GM21528 (cell line): Measurements from ENCODE around the gene FBXW11.
"Not testable (repeated sequence)": the region's sequence is repeated elsewhere in the genome, so short reads cannot be mapped to it uniquely, and the experiment has no call there.

Experiments used
- ATAC-seq: cut with Tn5 transposase; IDR thresholded peaks from one replicate; pipeline ENCODE4 v1.9.1; 2021; ENCODE audit warnings: mild to moderate bottlenecking, moderate library complexity; ENCODE audit not compliant: unreplicated experiment, low FRiP score

The FBXW11 gene

DNA sequence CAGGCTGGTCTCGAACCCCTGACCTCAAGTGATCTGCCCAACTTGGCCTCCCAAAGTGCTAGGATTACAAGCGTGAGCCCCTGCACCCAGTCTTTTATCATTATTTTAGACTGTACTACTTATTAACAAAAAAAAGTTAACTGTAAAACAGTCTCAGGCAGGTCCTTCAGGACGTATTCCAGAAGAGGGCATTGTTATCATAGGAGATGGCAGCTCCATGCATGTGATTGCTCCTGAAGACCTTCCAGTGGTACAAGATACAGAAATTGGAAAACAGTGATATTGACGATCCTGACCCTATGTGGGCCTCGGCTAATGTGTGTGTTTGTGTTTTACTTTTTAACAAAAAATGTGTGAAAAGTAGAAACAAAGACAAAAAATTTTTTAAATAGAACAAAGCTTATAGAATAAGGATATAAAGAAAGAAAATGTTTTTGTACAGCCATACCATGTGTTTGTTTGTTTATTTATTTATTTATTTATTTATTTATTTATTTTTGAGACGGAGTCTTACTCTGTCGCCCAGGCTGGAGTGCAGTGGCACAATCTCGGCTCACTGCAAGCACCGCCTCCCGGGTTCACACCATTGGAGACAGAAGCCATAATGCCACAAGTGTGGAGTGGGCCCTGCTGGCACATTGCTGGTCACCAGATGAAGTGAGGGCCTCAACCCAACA is 13.8 kb upstream of the FBXW11 start:
- not testable (repeated sequence) for ATAC-seq

- ATAC-seq, result no peak
Measured at GRCh38 chr5:172015346-172015745, 8.9 kb upstream of the FBXW11 start.

GRCh38 chr5:172010278-172010677 is 3.8 kb upstream of the FBXW11 start:
- no peak for ATAC-seq

DNA sequence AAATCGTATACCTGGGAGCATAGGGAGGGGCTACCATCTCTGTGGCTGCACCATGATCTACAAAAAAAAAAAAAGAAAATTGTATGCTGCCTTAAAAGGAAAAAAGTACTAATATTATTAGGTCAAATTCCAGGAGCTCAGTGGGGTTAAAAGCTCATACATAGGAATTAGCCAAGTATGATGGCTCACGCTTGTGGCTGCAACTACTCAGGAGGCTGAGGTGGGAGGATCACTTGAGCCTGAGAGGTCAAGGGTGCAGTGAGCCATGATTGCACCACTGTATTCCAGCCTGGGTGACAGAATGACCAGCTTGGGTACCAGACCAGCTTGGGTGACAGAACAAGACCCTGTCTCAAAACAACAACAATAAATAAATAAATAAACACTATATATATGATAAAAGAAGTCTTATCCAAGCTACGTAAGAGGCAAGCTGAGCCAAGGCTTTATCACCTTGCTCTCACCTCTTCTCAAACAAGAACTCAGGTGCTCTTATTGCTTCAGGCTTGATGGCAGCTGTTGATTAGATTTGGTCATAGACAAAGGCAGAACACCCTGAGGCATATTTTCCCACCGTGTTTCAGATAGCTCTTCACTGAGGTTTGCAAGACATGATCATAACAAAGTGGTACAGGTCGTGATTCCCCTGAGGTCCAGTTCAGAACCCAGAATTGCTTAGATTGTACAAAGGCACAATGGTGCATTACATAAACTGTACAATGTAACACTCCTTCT is 3.3 kb upstream of the FBXW11 start:
- no peak for ATAC-seq

DNA sequence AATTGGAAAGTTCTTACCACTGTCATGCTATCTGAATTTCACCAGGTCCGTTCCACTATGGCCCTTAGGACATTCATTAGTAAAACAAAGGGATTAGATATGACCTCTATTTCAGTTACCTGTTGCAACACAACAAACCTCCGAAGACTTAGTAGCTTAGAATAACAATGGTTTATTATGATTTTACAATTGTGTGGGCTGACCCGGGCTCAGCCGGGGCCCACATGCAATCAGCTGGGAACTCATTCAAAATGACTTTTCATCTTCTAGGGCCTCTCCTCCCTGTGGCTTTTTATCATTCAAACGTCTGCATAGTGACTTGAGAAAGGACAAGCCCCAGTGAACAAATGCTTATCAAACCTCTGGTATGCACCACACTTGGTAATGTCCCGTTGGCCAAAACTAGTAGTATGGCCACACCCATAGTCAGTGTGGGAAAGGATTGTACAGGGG is 2.3 kb upstream of the FBXW11 start:
- ATAC-seq, result no peak

DNA sequence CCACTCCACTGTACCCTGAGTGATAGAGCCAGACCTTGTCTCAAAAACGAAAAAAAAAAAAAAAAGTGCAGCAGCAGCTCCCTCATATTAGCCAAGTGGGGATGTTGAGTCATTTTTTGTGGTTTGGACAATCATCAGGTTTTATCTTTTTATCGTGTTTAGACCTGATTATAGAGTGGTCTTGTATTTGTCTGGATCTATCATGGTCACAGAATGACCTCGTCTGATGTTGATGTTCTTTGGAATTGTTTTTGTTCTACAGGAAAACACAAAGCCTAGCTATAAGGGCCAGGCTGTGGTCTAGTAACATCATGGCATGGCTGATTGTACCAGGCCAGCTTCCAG is 1.6 kb upstream of the FBXW11 start:
- ATAC-seq, result no peak

DNA sequence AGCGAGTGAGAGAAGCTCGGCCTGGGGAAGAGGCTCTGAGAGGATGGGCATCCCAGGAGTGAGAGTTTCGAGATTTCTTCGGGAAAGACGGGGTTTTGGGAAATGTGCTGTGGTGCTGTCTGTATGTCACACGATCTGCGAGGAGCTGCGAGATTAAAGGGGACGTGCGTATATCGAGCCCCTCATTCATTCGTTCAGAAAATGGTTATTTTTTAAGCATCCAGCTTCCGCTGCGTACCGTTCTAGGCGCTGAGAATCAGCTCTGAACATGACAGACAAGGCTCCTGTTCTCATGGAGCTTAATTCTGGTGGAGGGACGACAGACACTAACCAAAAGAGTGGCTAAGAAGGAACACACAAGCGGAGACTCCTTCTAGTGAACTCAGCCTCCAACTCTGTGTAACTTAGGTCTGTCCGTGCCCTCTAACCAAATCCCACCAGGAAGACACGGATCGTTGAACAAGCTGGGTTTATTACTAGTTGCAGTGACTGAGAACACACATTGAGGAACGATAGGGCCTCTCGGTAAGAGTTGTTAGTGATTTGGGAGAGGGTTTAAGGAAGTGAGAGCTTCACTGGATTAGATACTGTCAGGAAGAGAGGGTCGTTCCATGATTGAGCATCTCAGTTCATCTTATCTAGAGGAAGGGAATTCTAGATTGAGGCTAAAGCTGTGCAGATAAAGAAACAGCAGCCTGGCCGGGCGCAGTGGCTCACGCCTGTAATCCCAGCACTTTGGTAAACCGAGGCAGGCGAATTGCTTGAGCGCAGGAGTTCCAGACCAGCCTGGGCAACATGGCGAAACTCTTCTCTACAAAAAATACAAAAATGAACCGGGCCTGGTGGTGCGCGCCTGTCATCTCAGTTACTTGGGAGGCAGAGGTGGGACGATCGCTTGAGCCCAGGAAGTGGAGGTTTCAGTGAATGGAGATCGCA is 1.0 kb upstream of the FBXW11 start:
- peak; percentile 0 for ATAC-seq

DNA sequence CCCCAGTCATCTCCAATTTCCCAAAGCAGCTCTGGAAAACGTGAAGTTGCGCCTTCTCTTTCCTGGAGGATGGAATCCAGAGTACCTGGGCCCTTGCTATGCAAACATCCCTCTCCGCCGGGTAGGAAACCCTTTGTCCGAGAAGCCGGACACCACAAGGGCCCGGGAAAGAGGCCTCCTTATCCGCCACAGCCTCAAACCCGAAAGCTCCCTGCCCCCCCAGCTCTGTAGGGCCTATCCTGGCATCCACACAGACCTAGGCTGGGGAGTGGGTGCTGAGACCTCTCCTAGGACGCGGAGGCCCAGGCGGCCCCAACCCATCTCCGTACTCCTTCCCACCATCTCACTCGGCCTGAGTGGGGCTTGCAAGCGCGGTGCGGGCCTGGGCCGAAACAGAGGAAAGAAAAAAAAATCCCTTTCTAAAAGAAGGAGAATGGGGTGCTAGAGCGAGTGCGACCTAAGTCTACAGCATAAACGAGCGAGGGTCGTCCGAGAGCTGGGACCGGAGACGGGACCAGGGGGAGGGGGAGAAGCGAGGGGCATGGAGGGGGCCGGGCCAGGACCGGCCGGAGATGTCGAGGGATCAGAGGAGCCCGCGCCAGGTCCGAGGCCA is 624 bp downstream of the FBXW11 start:
- peak; percentile 8 for ATAC-seq

DNA sequence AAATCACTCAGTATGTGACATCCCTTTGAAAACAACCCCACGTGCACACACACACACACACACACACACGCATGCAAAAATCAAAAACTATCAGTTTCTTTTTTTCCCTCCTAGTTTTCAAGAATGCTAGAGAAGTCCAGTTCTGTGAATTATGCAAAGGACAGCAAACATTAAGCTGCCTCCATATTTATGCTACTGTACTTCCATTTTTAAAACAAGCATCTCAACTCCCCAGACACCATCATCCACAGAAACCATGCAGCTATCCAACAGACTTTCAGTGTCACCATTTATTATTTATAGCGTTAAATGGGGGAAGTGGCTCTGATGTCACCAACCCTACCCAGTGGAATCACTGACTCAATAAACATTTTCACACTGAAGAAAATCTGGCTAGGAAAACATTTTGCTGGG is 1.6 kb downstream of the FBXW11 start:
- ATAC-seq, result no peak

GRCh38 chr5:172003746-172004145 is 2.7 kb downstream of the FBXW11 start:
- no peak for ATAC-seq

DNA sequence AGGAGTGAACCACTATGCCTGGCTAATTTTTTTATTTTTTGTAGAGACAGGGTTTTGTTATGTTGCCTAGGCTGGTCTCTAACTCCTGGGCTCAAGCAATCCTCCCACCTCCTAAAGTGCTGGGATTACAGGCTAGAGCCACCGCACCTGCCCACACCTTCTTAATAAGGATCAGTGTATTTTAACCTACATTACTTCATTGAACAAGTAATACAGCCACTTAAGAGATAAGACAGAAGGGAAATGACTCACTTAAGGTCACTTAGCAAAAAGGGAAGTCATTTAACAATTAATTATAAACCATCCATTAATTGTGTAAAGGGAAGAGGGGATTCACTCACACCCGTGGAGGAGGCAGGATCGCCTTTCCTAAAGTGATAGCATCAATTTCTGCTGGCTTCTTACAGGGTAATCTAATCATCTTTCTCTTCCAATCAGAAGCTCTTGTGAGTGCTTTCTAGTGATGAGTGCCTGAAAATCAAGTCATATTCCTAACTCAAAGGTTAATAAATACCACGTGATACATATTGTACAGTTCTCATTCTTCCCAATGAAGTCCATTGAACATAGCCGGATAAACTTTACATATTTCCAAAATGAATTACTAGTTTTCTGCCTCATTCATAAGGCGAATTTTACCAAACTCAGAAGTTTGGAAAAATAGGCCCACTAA is 3.5 kb downstream of the FBXW11 start:
- no peak for ATAC-seq

DNA sequence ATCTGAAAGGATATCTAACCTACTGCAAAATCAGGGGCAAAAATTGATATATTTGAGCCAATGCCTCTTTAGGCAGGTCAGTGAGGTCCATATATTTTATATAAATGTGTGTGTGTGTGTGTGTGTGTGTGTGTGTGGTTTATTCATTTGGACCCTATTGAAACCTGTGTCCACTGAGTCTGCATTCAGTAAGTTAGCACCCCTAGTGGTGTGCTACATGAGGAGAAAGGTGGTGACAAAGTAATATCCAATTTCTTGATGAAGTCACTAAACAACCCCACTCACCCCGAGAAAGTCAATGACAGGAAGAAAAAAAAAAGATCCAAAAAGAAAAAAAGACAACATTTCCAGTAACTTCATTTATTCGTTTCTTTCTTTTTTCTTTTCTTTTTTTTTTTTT is 4.1 kb downstream of the FBXW11 start:
- ATAC-seq, result no peak

GRCh38 chr5:171999877-172000276 is 6.6 kb downstream of the FBXW11 start:
- peak; percentile 38 for ATAC-seq

DNA sequence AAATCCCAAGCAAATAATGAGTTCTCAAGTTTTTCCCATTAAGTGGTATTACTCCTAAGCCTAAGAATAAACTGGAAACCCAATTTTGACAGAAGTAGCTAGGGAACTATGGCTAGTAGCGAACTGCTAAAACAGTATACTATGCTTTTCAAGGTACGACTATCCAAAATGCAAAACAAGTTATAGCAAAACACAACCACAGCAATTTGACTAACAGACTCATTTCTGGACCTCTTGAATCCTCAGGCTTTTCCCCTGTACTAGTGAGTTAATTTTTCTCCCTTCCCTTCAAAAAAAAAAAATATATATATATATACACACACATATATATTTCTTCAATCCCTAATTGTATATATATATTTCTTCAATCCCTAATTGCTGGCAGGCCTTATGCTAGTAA is 7.3 kb downstream of the FBXW11 start:
- ATAC-seq, result no peak

- ATAC-seq, result no peak
Measured at GRCh38 chr5:171997011-171997410, 9.4 kb downstream of the FBXW11 start.

- ATAC-seq, result no peak
Measured at GRCh38 chr5:171992813-171993212, 13.6 kb downstream of the FBXW11 start.

DNA sequence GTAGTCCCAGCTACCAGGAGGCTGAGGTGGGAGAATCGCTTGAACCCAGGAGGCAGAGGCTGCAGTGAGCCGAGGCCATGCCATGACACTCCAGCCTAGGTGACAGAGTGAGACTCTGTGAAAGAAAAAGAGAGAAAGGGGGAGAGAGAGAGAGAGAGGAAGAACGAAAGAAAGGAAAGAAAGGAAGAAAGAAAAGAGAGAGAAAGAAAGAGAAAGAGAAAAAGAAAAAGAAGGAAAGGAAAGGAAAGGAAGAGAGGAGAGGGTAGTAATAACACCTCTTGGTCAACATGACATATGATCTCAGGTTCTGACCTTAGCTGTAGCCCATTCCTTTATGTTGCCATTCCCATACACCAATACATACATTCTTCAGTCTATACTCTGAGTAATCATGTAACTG is 14.1 kb downstream of the FBXW11 start:
- no peak for ATAC-seq

DNA sequence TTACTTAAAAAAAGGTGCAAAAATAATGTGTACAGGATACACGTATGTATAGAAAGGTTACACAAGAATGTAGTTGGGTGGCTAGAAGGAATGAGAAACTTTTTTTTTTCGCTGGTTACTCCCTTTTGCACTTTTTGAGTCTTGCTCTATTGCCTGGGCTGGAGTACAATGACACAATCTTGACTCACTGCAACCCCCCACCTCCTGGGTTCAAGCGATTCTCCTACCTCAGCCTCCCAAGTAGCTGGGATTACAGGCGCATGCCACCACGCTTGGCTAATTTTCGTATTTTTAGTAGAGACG is 15.8 kb downstream of the FBXW11 start:
- no peak for ATAC-seq

GRCh38 chr5:171989946-171990712 is 16.3 kb downstream of the FBXW11 start:
- ATAC-seq, result no peak

GRCh38 chr5:171989276-171989675 is 17.2 kb downstream of the FBXW11 start:
- peak; percentile 57 for ATAC-seq
